HEK293T (cell line): ENCODE data around the gene DHRSX.

Experiments
- ARNT ChIP-seq: fragments of 450-650 bp; IDR thresholded peaks from 2 replicates; pipeline ENCODE4 v1.6.1; 2017; ENCODE audit warnings: mild to moderate bottlenecking
- BHLHE40 ChIP-seq: fragments of 450-650 bp; IDR thresholded peaks from 2 replicates; pipeline ENCODE4 v1.6.1; 2016; ENCODE audit warnings: mild to moderate bottlenecking, moderate library complexity, borderline replicate concordance
- CTBP1 ChIP-seq: fragments of 450-650 bp; IDR thresholded peaks from 2 replicates; pipeline ENCODE4 v1.6.1; 2016; ENCODE audit warnings: borderline replicate concordance
- FOXA1 ChIP-seq: fragments of 450-650 bp; IDR thresholded peaks from 2 replicates; pipeline ENCODE4 v1.6.1; 2016; ENCODE audit warnings: mild to moderate bottlenecking
- FOXK2 ChIP-seq: fragments of 450-650 bp; IDR thresholded peaks from 2 replicates; pipeline ENCODE4 v1.6.1; 2016; ENCODE audit warnings: mild to moderate bottlenecking
- FOXM1 ChIP-seq: fragments of 450-650 bp; IDR thresholded peaks from 2 replicates; pipeline ENCODE4 v1.6.1; 2017; ENCODE audit warnings: mild to moderate bottlenecking, borderline replicate concordance
- LEF1 ChIP-seq: fragments of 450-650 bp; IDR thresholded peaks from 2 replicates; pipeline ENCODE4 v1.6.1; 2017; ENCODE audit warnings: mild to moderate bottlenecking, borderline replicate concordance
- SP1 ChIP-seq: fragments of 450-650 bp; IDR thresholded peaks from 2 replicates; pipeline ENCODE4 v1.6.1; 2017
- SUZ12 ChIP-seq: fragments of 450-650 bp; IDR thresholded peaks from 2 replicates; pipeline ENCODE4 v1.6.1; 2016; ENCODE audit warnings: mild to moderate bottlenecking
- TARDBP ChIP-seq: fragments of 450-650 bp; IDR thresholded peaks from 2 replicates; pipeline ENCODE4 v1.6.1; 2016
- ZNF384 ChIP-seq: fragments of 450-650 bp; IDR thresholded peaks from 2 replicates; pipeline ENCODE4 v1.6.1; 2016

- TF ChIP-seq ZNF384 (no peak), SUZ12 (no peak), SP1 (no peak), FOXM1 (no peak), TARDBP (no peak), BHLHE40 (no peak), FOXA1 (no peak), LEF1 (no peak), ARNT (no peak), CTBP1 (no peak), FOXK2 (no peak)
These were observed 22.0 kb downstream of the DHRSX start for GRCh38 chrX:2478546-2479419.
